Kidney (tissue), 14 donors: ENCODE measurements around the gene KIRREL3. TPM values are rescaled to one million over a fixed set of nuclear protein-coding genes. Genes with fewer than 3 reads are reported as not detected.

Source experiments
- DNase-seq, 5 donors: peaks; one replicate each; pipeline ENCODE4 v3.0.0-alpha.2; 2013 to 2020
- FAIRE-seq: peaks from 2 replicates; lab custom pipeline; 2012; peaks lifted over from hg19 to GRCh38; lab: Jason Lieb, UNC
- H3K27ac ChIP-seq, 2 donors: one replicate each; pipeline ENCODE4 v1.7.0; 2013; ENCODE audit warnings: low read depth in 2 of 2, low read length in 2 of 2, inconsistent platforms in 1 of 2
- H3K27me3 ChIP-seq: one replicate; pipeline ENCODE4 v1.7.1; 2013; ENCODE audit warnings: low read length, inconsistent platforms; ENCODE audit not compliant: control insufficient read depth, insufficient read depth
- H3K36me3 ChIP-seq, 3 donors: one replicate each; pipeline versions ENCODE4 v1.7.0 to v1.7.1; 2013; ENCODE audit warnings: low read length in 3 of 3, control low read depth in 1 of 3, inconsistent platforms in 1 of 3; ENCODE audit not compliant: insufficient read depth in 3 of 3, control insufficient read depth in 2 of 3
- H3K4me1 ChIP-seq, 3 donors: one replicate each; pipeline versions ENCODE4 v1.7.0 to v1.7.1; 2013; ENCODE audit warnings: low read length in 3 of 3, inconsistent platforms in 1 of 3, low read depth in 1 of 3; ENCODE audit not compliant: control insufficient read depth in 2 of 3, insufficient read depth in 2 of 3
- H3K4me3 ChIP-seq, 3 donors: one replicate each; pipeline versions ENCODE4 v1.7.0 to v1.8.1; 2013; ENCODE audit warnings: low read length in 3 of 3, control low read depth in 1 of 3, inconsistent platforms in 1 of 3
- H3K9ac ChIP-seq, 3 donors: one replicate each; pipeline versions ENCODE4 v1.7.0 to v1.7.1; 2013; ENCODE audit warnings: low read length in 3 of 3, control low read depth in 1 of 3, inconsistent platforms in 1 of 3
- H3K9me3 ChIP-seq, 3 donors: one replicate each; pipeline versions ENCODE4 v1.7.0 to v1.7.1; 2013; ENCODE audit warnings: low read length in 3 of 3, control low read depth in 1 of 3, inconsistent platforms in 1 of 3; ENCODE audit not compliant: control insufficient read depth in 2 of 3, insufficient read depth in 1 of 3
- CTCF ChIP-seq: IDR thresholded peaks from 3 replicates; pipeline ENCODE4 v1.5.1; 2012; ENCODE audit warnings: mild to moderate bottlenecking, moderate library complexity, borderline replicate concordance; ENCODE audit not compliant: insufficient read depth; ENCODE audit errors: extremely low read depth
- intact Hi-C: fragments of 100-400 bp; cut with DNase I; formaldehyde crosslinking; loops from one replicate; pipeline ENCODE4 v1.11.1; 2022
- polyA plus RNA-seq: library from polyadenylated mRNA; stranded (reverse); fragments of 350-450 nt; fragmentation: Illumina TruSeq; extraction: RNeasy Lipid Tissue Mini Kit (QIAGEN cat#74804); gene quantifications from one replicate; pipeline ENCODE4 v1.2.3, GENCODE V29; 2014; ENCODE audit warnings: low read depth, low replicate concordance; ENCODE audit not compliant: insufficient read depth
- total RNA-seq: library from RNA; stranded (reverse); fragmentation: NEBNext Ultra II Directional; extraction: Animal tissue kit (Norgen Biotek cat#: 25700); gene quantifications from one replicate; pipeline ENCODE4 v1.2.1, GENCODE V29; 2021
- donor health status: control.
- donor health status: control.
- donor health status: control.
- donor health status: control.
- donor health status: control.
- donor health status: DM: yes; HTN: yes; CAD: no.
- donor health status: Normal renal cell carcinoma (clear cell type).

KIRREL3 gene
- total and polyA plus RNA-seq, 2 donors from 2014 or later = 0.19 to 0.22 TPM

- H3K9me3 ChIP-seq = no peaks in the 10 kb centered on the region
- no peak overlapping the region for H3K4me3 ChIP-seq
- H3K9ac ChIP-seq = no peak overlapping the region
- H3K36me3 ChIP-seq = no peaks in the 10 kb centered on the region
- intact Hi-C loops = no loop called here
- DNase-seq = peak in 2 of 5 donors; percentile 32 to 50
- no peak for FAIRE-seq
- H3K4me1 ChIP-seq = no peaks in the 10 kb centered on the region
- H3K27ac ChIP-seq = no peak overlapping the region
- TF ChIP-seq CTCF = no peak
- no peaks in the 10 kb centered on the region for H3K27me3 ChIP-seq
Measured at GRCh38 chr11:126963603-126964363, 36.8 kb downstream of the KIRREL3 start.

GRCh38 chr11:126963115-126963514 lies 37.5 kb downstream of the KIRREL3 start:
- Histone ChIP-seq H3K36me3 (no peaks in the 10 kb centered on the region), H3K4me3 (no peak overlapping the region), H3K27ac (no peak overlapping the region), H3K9me3 (no peaks in the 10 kb centered on the region), H3K9ac (no peak overlapping the region), H3K27me3 (no peaks in the 10 kb centered on the region), H3K4me1 (no peaks in the 10 kb centered on the region)
- intact Hi-C loops = no loop called here
- no peak for DNase-seq
- FAIRE-seq = no peak
- TF ChIP-seq CTCF = no peak

GRCh38 chr11:126959700-126960099 lies 40.9 kb downstream of the KIRREL3 start:
- no peak for TF ChIP-seq CTCF
- Histone ChIP-seq H3K9ac (no peak overlapping the region), H3K36me3 (no peaks in the 10 kb centered on the region), H3K27me3 (no peaks in the 10 kb centered on the region), H3K4me1 (no peaks in the 10 kb centered on the region), H3K4me3 (no peak overlapping the region), H3K9me3 (no peaks in the 10 kb centered on the region), H3K27ac (no peak overlapping the region)
- no peak for DNase-seq
- intact Hi-C loops = no loop called here
- no peak for FAIRE-seq
